HFF-Myc (cell line): Measurements from ENCODE around the gene PCF11.

Experiments used
- DNase-seq: peaks from one replicate; pipeline ENCODE4 v3.0.0-alpha.2; 2011; ENCODE audit warnings: low read depth; ENCODE audit errors: extremely low read depth
- H3K4me3 ChIP-seq: replicated peaks from 2 replicates; pipeline ENCODE4 v1.5.1; 2011; ENCODE audit warnings: low read depth, mild to moderate bottlenecking, control low read depth, low read length
- TF ChIP-seq, protein P1 (sequence below): IDR thresholded peaks from 2 replicates; pipeline ENCODE4 v1.5.1; 2012; ENCODE audit warnings: mild to moderate bottlenecking, low read depth, low read length, control low read depth; ENCODE audit errors: missing control alignments

The PCF11 gene

DNA sequence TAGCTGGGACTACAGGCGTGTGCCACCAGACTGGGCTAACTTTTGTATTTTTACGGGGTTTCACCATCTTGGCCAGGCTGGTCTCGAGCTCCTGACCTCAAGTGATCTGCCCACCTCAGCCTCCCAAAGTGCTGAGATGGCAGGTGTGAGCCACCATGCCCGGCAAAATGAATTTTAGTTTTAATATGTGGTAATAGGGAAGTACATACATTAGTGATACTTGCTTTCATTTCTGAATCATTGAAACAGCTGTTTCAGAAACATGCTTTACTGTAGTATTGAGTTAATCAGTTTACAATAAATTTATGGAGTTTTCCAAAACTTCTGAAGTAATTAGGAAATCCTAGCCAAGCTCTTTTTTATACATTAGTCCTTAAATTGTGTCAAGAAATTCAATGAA, 15.6 kb downstream of the PCF11 start:
- TF ChIP-seq, protein P1, sequence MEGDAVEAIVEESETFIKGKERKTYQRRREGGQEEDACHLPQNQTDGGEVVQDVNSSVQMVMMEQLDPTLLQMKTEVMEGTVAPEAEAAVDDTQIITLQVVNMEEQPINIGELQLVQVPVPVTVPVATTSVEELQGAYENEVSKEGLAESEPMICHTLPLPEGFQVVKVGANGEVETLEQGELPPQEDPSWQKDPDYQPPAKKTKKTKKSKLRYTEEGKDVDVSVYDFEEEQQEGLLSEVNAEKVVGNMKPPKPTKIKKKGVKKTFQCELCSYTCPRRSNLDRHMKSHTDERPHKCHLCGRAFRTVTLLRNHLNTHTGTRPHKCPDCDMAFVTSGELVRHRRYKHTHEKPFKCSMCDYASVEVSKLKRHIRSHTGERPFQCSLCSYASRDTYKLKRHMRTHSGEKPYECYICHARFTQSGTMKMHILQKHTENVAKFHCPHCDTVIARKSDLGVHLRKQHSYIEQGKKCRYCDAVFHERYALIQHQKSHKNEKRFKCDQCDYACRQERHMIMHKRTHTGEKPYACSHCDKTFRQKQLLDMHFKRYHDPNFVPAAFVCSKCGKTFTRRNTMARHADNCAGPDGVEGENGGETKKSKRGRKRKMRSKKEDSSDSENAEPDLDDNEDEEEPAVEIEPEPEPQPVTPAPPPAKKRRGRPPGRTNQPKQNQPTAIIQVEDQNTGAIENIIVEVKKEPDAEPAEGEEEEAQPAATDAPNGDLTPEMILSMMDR: no peak
- no peak for DNase-seq
- no peak overlapping the region for H3K4me3 ChIP-seq

GRCh38 chr11:83174008-83174407, 17.1 kb downstream of the PCF11 start:
- TF ChIP-seq, protein P1: no peak
- H3K4me3 ChIP-seq: no peak overlapping the region
- DNase-seq: no peak

GRCh38 chr11:83175815-83176214, 18.9 kb downstream of the PCF11 start:
- TF ChIP-seq, protein P1: no peak
- H3K4me3 ChIP-seq: no peak overlapping the region
- no peak for DNase-seq

DNA sequence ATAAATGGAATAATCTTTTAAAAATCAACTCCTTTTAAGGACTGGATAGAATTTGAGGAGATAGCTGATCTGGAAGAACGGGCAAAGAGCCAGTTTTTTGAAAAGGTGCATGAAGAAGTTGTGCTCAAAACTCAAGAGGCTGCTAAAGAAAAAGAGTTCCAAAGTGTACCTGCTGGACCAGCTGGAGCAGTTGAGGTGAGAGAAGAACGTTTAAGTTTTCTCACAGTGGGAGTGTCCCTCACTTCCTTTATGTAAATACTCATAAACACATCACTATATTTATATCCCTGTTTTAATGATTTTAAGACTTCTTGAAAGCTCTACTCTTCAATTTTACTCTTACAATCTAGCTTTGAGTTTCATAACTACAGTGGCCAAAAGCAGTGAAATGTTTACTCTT, 24.9 kb downstream of the PCF11 start:
- DNase-seq: no peak
- no peak overlapping the region for H3K4me3 ChIP-seq
- TF ChIP-seq, protein P1: no peak

DNA sequence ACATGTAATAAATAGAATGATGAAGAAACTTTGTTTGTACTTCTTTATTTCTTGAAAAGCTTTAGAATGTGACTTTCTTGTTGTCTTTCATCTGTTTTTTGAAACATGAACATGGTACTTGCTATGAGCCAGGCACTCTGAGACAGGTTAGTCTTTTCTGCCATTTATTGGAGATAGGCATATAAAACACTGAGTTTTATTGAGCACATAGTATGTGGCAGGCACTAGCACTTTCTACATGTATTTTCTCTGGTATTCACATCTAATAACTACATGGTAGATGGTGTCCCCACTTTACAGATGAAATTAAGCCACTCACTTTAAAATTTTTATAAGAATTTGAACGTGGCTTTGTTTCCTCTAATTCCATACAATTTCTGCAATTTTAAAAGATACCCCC, 28.8 kb downstream of the PCF11 start:
- no peak for DNase-seq
- TF ChIP-seq, protein P1: no peak
- H3K4me3 ChIP-seq: no peak overlapping the region

DNA sequence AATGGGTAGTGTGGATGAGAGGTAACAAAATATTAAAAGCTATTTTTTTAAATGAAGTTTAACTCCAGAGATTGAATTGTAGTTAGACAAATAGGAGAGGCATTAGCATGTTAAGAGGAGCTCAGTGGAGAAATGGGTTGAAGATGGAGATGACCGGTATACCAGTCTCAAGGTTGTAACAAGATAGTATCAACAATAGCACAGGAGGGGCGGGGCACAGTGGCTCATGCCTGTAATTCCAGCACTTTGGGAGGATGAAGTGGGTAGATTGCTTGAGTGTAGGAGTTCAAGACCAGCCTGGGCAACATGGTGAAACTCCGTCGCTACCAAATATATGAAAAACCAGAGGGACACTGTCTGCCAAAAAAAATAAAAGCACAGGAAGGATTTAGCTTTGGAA, 30.5 kb downstream of the PCF11 start:
- H3K4me3 ChIP-seq: no peak overlapping the region
- TF ChIP-seq, protein P1: no peak
- DNase-seq: no peak

GRCh38 chr11:83191491-83191890, 34.6 kb downstream of the PCF11 start:
- no peak for DNase-seq
- H3K4me3 ChIP-seq: no peak overlapping the region
- TF ChIP-seq, protein P1: no peak
